HL-60 (cell line): ENCODE measurements around the gene DHX32.

Source experiments
- CTCF ChIP-seq: IDR thresholded peaks from one replicate; pipeline ENCODE4 v1.5.1; 2011; ENCODE audit warnings: low read length, control low read depth, inconsistent platforms; ENCODE audit not compliant: insufficient read depth
- GABPA ChIP-seq: IDR thresholded peaks from 2 replicates; pipeline ENCODE4 v1.6.1; 2012; ENCODE audit warnings: low read depth
- POLR2AphosphoS5 ChIP-seq: IDR thresholded peaks from 2 replicates; pipeline ENCODE4 v1.6.1; 2012; ENCODE audit warnings: low read depth
- REST ChIP-seq: IDR thresholded peaks from 2 replicates; pipeline ENCODE4 v1.6.1; 2012; ENCODE audit warnings: low read depth; ENCODE audit not compliant: insufficient replicate concordance

GRCh38 chr10:125797424-125797823 is 83.7 kb downstream of the DHX32 start:
- TF ChIP-seq CTCF, result no peak
- no peak for TF ChIP-seq POLR2AphosphoS5
- no peak for TF ChIP-seq GABPA
- TF ChIP-seq REST, result no peak
